ENCODE measurements around the gene ADGRF3. TPM values are rescaled to one million over a fixed set of nuclear protein-coding genes. Genes with fewer than 3 reads are reported as not detected.

ADGRF3 gene
- 1.6 and 13.2 TPM in 2 replicates for total RNA-seq (2013; cell fraction: nucleolus; rRNA removed)
- total RNA-seq (2014; rRNA removed) (0.40 and 0.54 TPM in 2 replicates), total RNA-seq (2014; rRNA removed; fragmentation: Illumina TruSeq; extraction: Trizol) (0.67 and 1.1 TPM in 2 replicates), total RNA-seq (2021) (2.8 and 3.1 TPM in 2 replicates), polyA plus RNA-seq (2011; rRNA removed) (0.32 and 0.46 TPM in 2 replicates), polyA plus RNA-seq (2014; fragmentation: Illumina TruSeq; extraction: Trizol) (0.44 and 1.0 TPM in 2 replicates), polyA plus RNA-seq (2014; fragmentation: Nextera tagmentation; extraction: Ambion mirVana) (under 1 TPM; 0.03 to 0.27 TPM), polyA plus RNA-seq (2014; rRNA removed) (1.8 and 1.9 TPM in 2 replicates), polyA plus RNA-seq (2016; fragmentation: Nextera tagmentation; extraction: Ambion mirVana) (1 to 10 TPM; 1.4 to 1.5 TPM), polyA minus RNA-seq (2011; rRNA and poly(A)+ RNA removed) (0.21 and 0.22 TPM in 2 replicates), Bru-seq, nascent RNA (percentile 48 among the genes with signal in this experiment), BruChase-seq, experiment 1, labeled RNA remaining after a 6-hour chase (percentile 47 among the genes with signal in this experiment), BruChase-seq, experiment 2, labeled RNA remaining after a 2-hour chase (percentile 47 among the genes with signal in this experiment)
- polyA plus RNA-seq (2011; ENCODE audit: low read depth), result 0.60 TPM
- polyA plus RNA-seq (2011; cell fraction: cytosol; rRNA removed), result 0.45 and 0.47 TPM in 2 replicates
- polyA plus RNA-seq (2011; cell fraction: nucleus; rRNA removed), result 5.4 and 5.7 TPM in 2 replicates
- polyA plus RNA-seq (2012), result 0.81 and 0.99 TPM in 2 replicates
- not detected in 2 replicates for polyA minus RNA-seq (2011; cell fraction: cytosol; rRNA and poly(A)+ RNA removed)
- 0.60 and 1.4 TPM in 2 replicates for polyA minus RNA-seq (2011; cell fraction: nucleus; rRNA and poly(A)+ RNA removed)
- long read RNA-seq, experiment 1, partial matches to known transcripts, result 1 of 1 reads
- long read RNA-seq, experiment 1, other reads (novel, unspliced or antisense), result 0 of 1 reads
- long read RNA-seq, experiment 2, result 0 reads

GRCh38 chr2:26346454-26347053, at the start of gene ADGRF3:
Gene ADGRF3, minus strand, starts transcription at chr2:26346789. Its CDS starts 555 bp downstream, at chr2:26346234.
- Histone ChIP-seq H3K4me1 (ENCODE audit: control insufficient read depth, insufficient read depth, low read length) (peaks cover 12% of the 10 kb centered on the region), H3K9ac (ENCODE audit: control insufficient read depth, insufficient read depth, low read length) (peak within 1 kb of the TSS; percentile 89), H3K36me3 (ENCODE audit: control insufficient read depth in 2 of 2, insufficient read depth in 2 of 2, low read length in 1 of 2) (no peaks in the 10 kb centered on the region), H3K4me3 (peak within 1 kb of the TSS; percentile 97), H3K79me2 (ENCODE audit: control insufficient read depth, insufficient read depth, low read length) (peaks cover 74% of the 10 kb centered on the region), H3K4me2 (ENCODE audit: control insufficient read depth, insufficient read depth) (peak within 1 kb of the TSS; percentile 80), H4K20me1 (ENCODE audit: control insufficient read depth, insufficient read depth) (no peaks in the 10 kb centered on the region), H3K27me3 (replicated peaks in 1 of 2; ENCODE audit: control insufficient read depth in 2 of 2, insufficient read depth in 2 of 2, low read length in 1 of 2) (no peaks in the 10 kb centered on the region), H3K27ac (ENCODE audit: control insufficient read depth, insufficient read depth) (peak within 1 kb of the TSS; percentile 89), H3K9me3 (replicated peaks; ENCODE audit: control insufficient read depth, insufficient read depth, low read length) (no peaks in the 10 kb centered on the region), H2AFZ (ENCODE audit: control insufficient read depth, low read depth, low read length) (peak within 1 kb of the TSS; percentile 94)
- FAIRE-seq (no peak), DNase-seq (ENCODE audit: low read depth, low spot score) (peak; percentile 19), ATAC-seq (peak; percentile 49)
- ChIA-PET SMC1A (ENCODE audit: uncharacterized antibody, unreplicated experiment) (interaction anchor here (1.0 to 2.4 kb wide), 6 partner anchors 11 to 101 kb away, joined by 3 to 10 read pairs (median 4); no protein-coding TSS in a partner anchor), CTCF (interaction anchor here (0.7 to 1.6 kb wide), 4 partner anchors 9 to 103 kb away, joined by 3 to 5 read pairs (median 4); partner anchors contain the start of genes HADHA and HADHB), RAD21 (ENCODE audit: unreplicated experiment) (interaction anchor here (0.5 to 1.7 kb wide), 4 partner anchors 102 to 261 kb away, joined by 3 to 12 read pairs (median 3); partner anchors contain the start of genes HADHA and HADHB), POLR2A (interaction anchor here (0.5 to 3.8 kb wide), 7 partner anchors 12 to 313 kb away, joined by 3 to 35 read pairs (median 4); partner anchors contain the start of genes HADHA, HADHB and RAB10)
- in situ Hi-C loops (cut with MboI) (no loop called here), intact Hi-C loops (cut with micrococcal nuclease; ENCODE audit: unreplicated experiment) (no loop called here)
- BruUV-seq (replicated peaks), result TSS peak; percentile 78
- 1% methylated on average over 28 of the region's 28 CpGs for WGBS (ENCODE audit: insufficient coverage, insufficient replicate concordance, low lambda C conversion rate, missing lambda C conversion rate)
- TF ChIP-seq POLR2AphosphoS5 (IDR thresholded peaks at IDR 0.05; ENCODE audit: low read length) (no peak), EZH2 (IDR thresholded peaks at IDR 0.05; ENCODE audit: borderline replicate concordance, control insufficient read depth, low read depth, low read length) (no peak), RFX5 (IDR thresholded peaks at IDR 0.05; ENCODE audit: low read depth, low read length) (no peak), YBX1 (IDR thresholded peaks at IDR 0.05) (no peak), PML (IDR thresholded peaks at IDR 0.05; ENCODE audit: low read length) (no peak; the same call in 1 of the 2 replicates), TAF1 (IDR thresholded peaks at IDR 0.05; ENCODE audit: borderline replicate concordance, low read depth, low read length) (0 out of 2 replicates have a peak, but pooled peaks have one; percentile 20), ESRRA (IDR thresholded peaks at IDR 0.05; ENCODE audit: low read length) (no peak), MTA3 (IDR thresholded peaks at IDR 0.05; ENCODE audit: borderline replicate concordance, low read length) (peak; percentile 24; the same call in 1 of the 2 replicates), ZBTB33 (IDR thresholded peaks at IDR 0.05) (no peak), MLLT1 (IDR thresholded peaks at IDR 0.05) (no peak), JUND (IDR thresholded peaks at IDR 0.05; ENCODE audit: low read depth, low read length) (no peak), CREB1 (IDR thresholded peaks at IDR 0.05; ENCODE audit: low read depth) (peak; percentile 93), SREBF2 (IDR thresholded peaks at IDR 0.05; ENCODE audit: low read length) (no peak), FOXK2 (IDR thresholded peaks at IDR 0.05) (no peak), USF2 (IDR thresholded peaks at IDR 0.05; ENCODE audit: borderline replicate concordance, low read depth, low read length) (no peak), MXI1 (IDR thresholded peaks at IDR 0.05; ENCODE audit: low read depth, low read length) (peak; percentile 10; the same call in 1 of the 2 replicates), KLF5 (IDR thresholded peaks at IDR 0.05; ENCODE audit: partially characterized antibody) (no peak)

Measured in GM12878 (cell line).